Glomerular visceral epithelial cell (primary cell): Measurements from ENCODE around the gene N4BP2.
"Not testable (repeated sequence)": the region's sequence is repeated elsewhere in the genome, so short reads cannot be mapped to it uniquely, and the experiment has no call there.

Experiments used
- DNase-seq: peaks from one replicate; pipeline ENCODE4 v3.0.0-alpha.2; 2016; ENCODE audit errors: extremely low spot score

Gene N4BP2

DNA sequence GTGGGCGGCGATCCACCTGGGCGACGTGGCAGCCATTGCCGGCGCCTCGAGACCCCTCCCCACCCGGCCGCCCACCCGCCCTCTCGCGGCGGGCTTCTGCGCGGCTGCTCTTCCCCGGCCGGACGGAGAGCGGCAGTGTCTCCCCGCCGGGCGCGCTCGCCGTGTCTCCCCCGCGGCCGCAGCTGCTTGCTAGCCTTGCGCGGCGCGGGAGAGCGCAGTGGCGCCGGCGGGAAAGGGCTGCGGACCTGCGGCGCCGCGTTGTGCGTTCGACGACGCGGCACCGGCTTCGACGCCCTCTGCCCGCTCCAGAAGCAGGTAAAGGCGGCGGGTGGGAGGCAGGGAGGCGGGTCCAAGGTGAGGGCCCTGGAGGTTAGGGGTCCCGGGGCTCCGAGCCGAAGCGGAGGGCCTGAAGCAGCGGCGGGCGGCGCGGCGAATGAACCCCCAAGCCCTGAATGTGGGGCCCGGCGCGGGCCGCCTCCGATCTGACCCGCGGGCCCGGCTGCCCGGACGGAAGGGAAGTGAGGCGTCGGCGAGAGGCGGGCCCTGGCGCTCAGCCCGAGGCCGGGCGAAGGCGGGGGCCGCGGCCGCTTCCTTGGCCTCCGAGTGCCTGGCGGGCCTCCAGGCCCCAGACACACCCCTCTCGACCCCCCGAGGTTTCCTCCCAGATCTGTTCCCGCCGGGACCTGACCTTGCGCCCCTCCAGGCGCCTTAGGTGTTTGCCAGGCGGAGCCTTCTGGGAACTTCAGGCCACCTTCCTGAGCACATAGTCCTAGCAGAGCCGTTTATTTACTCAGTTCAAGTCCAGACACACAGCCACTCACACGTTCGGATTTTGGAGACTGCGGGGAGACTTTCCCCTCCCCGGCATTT lies at the start of gene N4BP2:
Gene N4BP2, plus strand, starts transcription at position 135 of the 870 bp plus-strand sequence. CDS start 40,491 bp downstream, outside the sequence.
- peak; percentile 88 for DNase-seq

GRCh38 chr4:40016007-40016406 lies 40.6 kb upstream of the N4BP2 start:
- no peak for DNase-seq

- DNase-seq = no peak
These were observed 36.4 kb upstream of the N4BP2 start for GRCh38 chr4:40020221-40020620.

DNA sequence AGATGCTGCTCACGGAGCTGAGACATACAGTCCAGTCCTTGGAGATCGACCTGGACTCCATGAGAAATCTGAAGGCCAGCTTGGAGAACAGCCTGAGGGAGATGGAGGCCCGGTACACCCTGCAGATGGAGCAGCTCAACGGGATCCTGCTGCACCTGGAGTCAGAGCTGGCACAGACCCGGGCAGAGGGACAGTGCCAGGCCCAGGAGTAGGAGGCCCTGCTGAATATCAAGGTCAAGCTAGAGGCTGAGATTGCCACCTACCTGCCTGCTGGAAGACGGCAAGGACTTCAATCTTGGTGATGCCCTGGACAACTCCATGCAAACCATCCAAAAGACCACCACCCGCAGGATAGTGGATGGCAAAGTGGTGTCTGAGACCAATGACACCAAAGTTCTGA lies 35.5 kb upstream of the N4BP2 start:
- not testable (repeated sequence) for DNase-seq

DNA sequence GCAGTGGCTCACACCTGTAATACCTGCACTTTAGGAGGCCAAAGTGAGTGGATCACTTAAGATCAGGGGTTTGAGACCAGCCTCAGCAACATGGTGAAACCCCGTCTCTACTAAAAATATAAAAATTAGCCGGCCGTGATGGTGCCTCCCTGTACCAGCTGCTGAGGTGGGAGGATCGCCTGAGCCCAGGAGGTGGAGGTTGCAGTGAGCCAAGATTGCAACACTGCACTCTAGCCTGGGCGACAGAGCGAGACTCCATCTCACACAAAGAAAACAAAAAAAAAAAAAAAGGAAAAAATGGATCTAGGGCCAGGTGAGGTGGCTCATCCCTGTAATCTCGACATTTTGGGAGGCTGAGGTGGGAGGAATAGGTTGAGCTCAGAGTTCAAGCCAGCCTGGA lies 32.6 kb upstream of the N4BP2 start:
- not testable (repeated sequence) for DNase-seq

- DNase-seq = no peak
These were observed 23.9 kb upstream of the N4BP2 start for GRCh38 chr4:40032785-40033184.

DNA sequence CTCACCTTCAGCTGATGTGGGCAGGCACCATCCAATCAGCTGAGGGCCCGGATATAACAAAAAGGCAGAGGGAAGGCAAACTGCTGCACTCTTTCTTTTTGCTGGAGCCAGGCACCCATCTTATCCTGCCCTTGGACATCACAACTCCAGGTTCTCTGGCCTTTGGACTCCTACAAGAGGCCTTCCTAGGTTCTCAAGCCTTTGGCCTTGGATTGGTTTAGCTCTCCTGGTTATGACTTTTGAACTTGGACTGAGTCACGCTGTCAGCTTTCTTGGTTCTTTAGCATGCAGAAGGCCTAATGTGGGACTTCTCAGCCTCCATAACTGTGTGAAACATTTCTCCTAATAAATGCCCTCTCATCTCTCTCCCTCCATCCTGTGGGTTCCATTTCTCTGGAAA lies 23.0 kb upstream of the N4BP2 start:
- no peak for DNase-seq

DNA sequence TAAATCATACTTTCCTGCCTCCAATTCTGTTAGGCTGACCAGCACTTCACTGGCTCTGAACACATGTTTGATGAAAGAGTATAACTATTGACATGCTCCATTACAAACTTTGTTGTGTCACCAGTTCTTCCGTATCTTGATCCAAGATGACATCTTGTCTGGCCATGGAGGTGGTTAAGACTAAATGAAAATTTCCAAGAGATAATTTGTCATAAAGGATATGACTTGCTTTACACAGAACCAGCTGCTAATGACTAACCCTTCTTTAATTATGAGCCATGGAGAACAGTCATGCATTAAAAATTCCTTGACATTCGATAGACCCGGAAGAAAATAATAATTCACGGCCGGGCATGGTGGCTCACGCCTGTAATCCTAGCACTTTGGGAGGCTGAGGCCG lies 17.7 kb upstream of the N4BP2 start:
- peak; percentile 8 for DNase-seq

DNA sequence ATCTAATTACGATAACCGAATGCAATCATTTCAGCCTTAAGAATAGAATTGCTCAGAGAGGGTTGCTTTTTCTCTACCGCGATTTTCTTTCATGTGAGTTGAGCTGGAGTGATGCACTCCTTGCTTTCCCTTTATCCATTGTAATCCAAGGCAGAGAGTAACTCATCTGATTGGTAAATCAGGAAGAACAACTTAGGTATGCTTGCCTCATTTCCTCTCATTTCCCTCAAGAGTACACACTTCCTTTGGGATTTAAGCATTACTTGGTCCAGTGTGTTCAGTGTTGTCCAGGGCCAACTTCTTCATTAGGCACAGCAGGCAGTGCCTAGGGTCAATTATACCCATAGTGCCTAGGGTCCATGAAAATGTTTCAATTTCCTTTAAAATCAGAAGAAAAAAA lies 15.7 kb upstream of the N4BP2 start:
- no peak for DNase-seq

DNA sequence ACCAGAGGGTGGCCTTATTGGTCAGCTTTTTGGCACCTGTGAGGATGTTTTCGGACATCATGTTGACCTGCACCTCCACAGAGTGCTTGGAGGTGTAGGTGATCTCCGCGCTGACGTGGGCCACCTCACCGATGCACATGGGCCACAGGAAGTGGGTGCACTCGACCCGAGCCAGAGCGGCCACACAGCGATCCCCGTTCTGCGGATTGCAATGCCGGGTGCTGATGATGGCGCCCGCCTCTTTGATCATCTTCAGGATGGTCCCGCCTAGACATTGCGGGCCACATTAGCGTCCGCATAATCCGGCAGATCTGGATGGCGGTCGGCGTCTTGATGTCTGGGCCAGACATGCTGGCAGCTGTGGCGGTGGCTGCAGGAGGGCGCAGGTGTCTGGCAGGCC lies 12.9 kb upstream of the N4BP2 start:
- no peak for DNase-seq

DNA sequence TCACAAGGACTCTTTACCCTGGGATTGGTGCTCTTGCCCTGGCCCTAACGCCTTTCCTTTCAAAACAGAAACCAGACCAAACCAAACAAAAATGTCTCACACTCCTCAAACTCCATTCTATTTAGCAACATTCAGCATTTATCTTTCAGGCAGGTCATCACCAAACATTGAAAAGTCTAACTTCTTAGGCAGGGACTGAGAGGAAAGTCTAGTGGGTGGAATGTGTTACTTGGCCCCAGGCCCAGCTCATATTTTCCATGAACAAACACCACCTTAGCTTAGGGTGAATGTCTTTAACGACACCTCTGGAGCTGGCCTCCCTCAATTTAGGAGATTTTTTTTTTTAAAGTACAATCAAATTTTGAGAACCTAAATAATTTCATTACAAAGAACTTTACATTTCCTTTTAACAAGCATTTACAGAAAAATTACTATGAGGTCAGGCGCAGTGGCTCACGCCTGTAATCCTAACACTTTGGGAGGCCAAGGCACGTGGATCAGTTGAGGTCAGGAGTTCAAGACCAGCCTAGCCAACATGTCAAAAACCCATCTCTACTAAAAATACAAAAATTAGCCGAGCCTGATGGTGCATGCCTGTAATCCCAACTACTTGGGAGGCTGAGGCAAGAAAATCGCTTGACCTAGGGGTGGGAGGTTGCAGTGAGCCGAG lies 10.2 kb upstream of the N4BP2 start:
- DNase-seq = peak; percentile 21

DNA sequence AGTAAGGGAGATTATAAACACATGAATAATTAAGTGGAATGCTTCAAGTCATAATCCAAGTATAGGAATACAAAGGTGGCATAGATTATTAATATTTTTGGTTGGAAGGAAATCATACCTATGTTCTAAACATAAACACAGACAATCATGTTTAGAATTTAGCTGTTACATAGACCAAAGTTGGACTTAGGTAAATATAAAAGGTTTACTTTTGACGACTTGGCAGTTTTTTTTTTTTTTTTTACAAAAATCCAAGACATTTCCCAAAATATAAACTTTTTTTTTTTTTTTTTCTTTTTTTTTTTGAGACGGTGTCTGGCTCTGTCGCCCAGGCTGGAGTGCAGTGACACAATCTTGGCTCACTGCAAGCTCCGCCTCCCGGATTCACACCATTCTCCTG lies 3.5 kb upstream of the N4BP2 start:
- DNase-seq = no peak

DNA sequence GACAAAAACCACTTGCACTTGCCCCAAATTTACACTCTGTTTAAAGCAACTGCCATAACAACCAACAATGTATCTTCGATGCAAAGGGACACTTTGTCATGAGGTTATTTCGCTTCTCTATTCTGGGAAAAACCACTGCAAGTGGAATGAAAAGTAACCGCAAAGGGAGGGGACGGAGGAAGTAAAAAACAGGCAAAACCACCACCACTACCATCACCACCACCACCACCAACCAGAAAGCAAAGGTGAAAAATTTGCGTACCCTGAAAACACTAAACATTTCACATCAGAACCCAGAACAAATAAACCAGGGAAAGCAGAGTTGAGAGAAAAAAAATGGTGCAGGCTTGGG lies 1.2 kb upstream of the N4BP2 start:
- DNase-seq = no peak

DNA sequence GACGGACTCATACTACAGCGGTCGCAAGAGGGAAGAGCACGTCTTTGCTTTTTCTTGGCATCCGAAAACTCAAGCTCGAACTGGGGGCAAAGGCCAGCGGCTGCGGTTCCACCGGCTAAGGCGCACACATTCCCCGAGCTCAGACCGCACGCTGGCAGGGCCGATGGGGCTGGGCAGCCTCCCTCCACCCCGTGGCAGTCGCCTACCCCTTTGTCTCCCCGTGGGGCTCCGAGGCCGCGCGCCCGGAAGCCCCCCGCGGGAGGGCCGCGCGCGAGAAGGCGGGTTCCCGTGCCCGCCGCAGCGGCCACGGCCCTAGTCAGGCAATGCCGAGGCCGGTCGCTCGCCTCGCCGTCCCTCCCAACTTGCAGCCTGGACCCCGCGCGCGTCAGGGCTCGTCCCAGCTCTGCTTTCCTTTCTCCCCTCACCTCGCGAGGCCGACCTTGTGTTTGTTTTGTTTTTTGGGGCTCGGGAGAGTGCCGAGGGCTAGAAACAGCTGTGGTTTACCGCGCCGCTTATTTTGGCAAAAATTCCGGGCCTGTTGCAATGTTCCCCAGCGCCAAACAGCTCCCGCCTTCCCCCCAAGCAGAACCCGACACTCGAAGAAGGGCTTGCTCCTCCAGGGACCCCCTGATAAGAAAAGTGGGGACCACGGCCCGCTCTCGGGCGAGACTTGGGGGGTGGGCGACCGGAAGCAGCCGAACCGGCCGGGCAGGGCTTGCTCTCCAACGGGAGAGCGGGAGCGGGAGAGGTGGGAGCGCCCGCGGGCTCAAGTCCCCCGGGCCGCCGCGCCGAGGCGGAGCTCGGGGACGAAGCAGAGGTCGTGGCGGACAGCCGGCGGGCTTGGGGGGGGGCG lies 561 bp upstream of the N4BP2 start:
- peak; percentile 88 for DNase-seq

DNA sequence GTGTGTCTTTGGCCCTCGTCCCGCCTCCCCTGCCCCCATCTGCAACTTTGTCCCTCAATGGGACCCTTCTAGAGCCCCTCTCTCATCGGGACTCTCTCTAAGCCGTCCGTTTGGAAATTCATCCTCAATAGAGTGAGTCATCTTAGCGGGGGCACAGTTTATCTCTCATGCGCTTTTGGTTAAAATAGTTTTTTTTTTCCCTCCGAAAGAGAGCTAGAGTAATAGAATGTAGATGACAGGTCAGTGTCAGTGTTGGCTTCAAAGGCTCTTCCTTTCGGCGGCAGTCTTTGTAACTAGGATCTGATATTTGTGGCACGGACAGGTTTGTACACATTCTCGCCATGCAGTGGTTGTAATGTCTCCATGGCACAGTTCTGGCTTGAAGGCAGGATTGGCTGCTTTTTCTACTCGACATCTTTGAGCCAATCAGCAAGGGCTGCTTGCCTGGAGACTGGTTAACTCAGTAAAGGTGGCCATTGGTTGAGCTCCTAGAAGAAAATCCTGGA lies 989 bp downstream of the N4BP2 start:
- DNase-seq = peak; percentile 92

GRCh38 chr4:40058121-40058520 lies 1.5 kb downstream of the N4BP2 start:
- DNase-seq = peak; percentile 5

- no peak for DNase-seq
These were observed 2.2 kb downstream of the N4BP2 start for GRCh38 chr4:40058854-40059253.

DNA sequence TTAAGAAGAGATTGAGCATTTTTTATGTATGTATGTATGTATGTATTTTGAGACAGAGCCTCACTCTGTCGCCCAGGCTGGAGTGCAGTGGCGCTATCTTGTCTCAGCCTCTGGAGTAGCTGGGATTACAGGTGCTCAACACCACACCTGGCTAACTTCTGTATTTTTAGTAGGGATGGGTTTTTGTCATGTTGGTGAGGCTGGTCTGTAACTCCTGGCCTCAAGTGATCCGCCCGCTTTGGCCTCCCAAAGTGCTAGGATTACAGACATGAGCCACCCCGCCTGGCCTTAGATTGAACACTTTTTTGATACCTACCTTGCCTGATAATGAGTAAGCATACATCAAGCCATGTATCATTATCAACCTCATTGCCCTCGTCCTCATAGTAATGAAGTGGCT lies 2.7 kb downstream of the N4BP2 start:
- no peak for DNase-seq

GRCh38 chr4:40065010-40065409 lies 8.4 kb downstream of the N4BP2 start:
- no peak for DNase-seq

- DNase-seq = no peak
These were observed 10.0 kb downstream of the N4BP2 start for GRCh38 chr4:40066651-40067050.

GRCh38 chr4:40070387-40070786 lies 13.7 kb downstream of the N4BP2 start:
- no peak for DNase-seq

DNA sequence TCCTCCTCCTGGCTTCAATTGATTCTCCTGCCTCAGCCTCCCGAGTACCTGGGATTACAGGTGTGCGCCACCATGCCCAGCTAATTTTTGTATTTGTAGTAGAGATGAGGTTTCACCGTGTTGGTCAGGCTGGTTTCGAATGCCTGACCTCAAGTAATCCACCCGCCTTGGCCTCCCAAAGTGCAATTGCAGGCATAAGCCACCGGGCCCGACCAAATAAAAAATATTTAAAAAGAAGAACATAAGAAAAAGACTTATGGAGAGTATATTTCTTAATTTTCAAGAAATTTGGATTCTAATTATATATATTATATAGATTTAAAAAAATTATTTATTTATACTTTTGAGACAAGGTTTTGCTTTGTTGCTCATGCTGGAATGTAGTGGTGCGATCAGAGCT lies 29.8 kb downstream of the N4BP2 start:
- DNase-seq = no peak
